ENCODE data around the gene TNFRSF19. TPM values are rescaled to one million over a fixed set of nuclear protein-coding genes. Genes with fewer than 3 reads are reported as not detected.

The TNFRSF19 gene
- total and polyA plus RNA-seq, 2 of the 13 experiments (the other 11 are each of a cell fraction or from before 2014, with no cell fraction given) = 75.3 to 77.7 TPM

DNA sequence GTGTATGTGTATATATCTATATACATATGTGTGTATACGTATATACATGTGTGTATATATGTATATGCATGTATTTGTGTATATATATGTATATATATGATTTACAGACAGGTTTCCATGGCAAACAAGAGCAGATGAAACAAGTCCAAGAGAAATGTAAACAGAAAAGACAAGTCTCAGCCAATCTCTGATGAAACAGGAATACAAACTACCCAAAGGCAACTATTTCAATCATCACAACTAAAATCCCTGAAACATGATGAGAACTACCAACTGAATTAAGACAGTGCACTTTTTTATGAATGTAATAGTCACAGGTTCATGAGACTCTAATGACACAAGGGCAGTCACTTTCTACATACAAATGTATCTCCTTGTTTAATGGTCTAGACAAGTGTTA is 140.2 kb downstream of the TNFRSF19 start:
- Histone ChIP-seq H3K27ac (ENCODE audit: extremely low read length, insufficient read depth, low read length) (no peak overlapping the region), H3K36me3 (replicated peaks in 1 of 2; ENCODE audit: control insufficient read depth in 1 of 2, insufficient read depth in 2 of 2, low read length in 2 of 2) (no peaks in the 10 kb centered on the region), H3K9ac (ENCODE audit: insufficient read depth, low read depth, low read length) (no peak overlapping the region), H2AFZ (ENCODE audit: low read length) (no peak overlapping the region), H3K4me3 (replicated peaks in 1 of 3; ENCODE audit: insufficient read depth in 1 of 3, low read depth in 2 of 3, low read length in 3 of 3) (no peak overlapping the region), H3K27me3 (ENCODE audit: control insufficient read depth in 1 of 2, insufficient read depth in 2 of 2, low read length in 2 of 2) (no peaks in the 10 kb centered on the region), H3K4me2 (ENCODE audit: low read depth, low read length) (no peak overlapping the region), H3K9me3 (ENCODE audit: low read length) (no peaks in the 10 kb centered on the region), H3K4me1 (ENCODE audit: insufficient read depth, low read length) (peaks cover 11% of the 10 kb centered on the region), H4K20me1 (ENCODE audit: insufficient read depth, low read length) (no peaks in the 10 kb centered on the region), H3K79me2 (ENCODE audit: insufficient read depth, low read length) (no peaks in the 10 kb centered on the region)
- DNase-seq (ENCODE audit: low spot score) (no peak), ATAC-seq (no peak), FAIRE-seq (no peak)
- 52% methylated on average over 1 of the region's 1 CpG for WGBS (ENCODE audit: low lambda C conversion rate)
- in situ Hi-C loops (cut with HindIII; ENCODE audit: extremely low pct_ligation_motif_present, low pct_unique_long_range_greater_than_20kb) (no loop called here), intact Hi-C loops (cut with micrococcal nuclease; ENCODE audit: unreplicated experiment) (no loop called here)
- ChIA-PET CTCF (ENCODE audit: low intra/inter-chr PET ratio, low total read pairs) (no interaction called here), POLR2A (no interaction called here)
- BruUV-seq (replicated peaks) = no TSS peak
- TF ChIP-seq NAIF1 (CRISPR knock-in tag; IDR thresholded peaks at IDR 0.05; ENCODE audit: borderline replicate concordance) = no peak
- no peak for TF ChIP-seq ZNF614 (CRISPR knock-in tag; IDR thresholded peaks at IDR 0.05; ENCODE audit: borderline replicate concordance)
- no peak for TF ChIP-seq BCL6 (CRISPR knock-in tag; IDR thresholded peaks at IDR 0.05)
- TF ChIP-seq DNMT3B (CRISPR knock-in tag; conservative IDR thresholded peaks at IDR 0.05) = no peak
- no peak for TF ChIP-seq IRX3 (CRISPR knock-in tag; IDR thresholded peaks at IDR 0.05; ENCODE audit: borderline replicate concordance, low read depth)
- TF ChIP-seq ZFY (CRISPR knock-in tag; IDR thresholded peaks at IDR 0.05) = no peak
- no peak for TF ChIP-seq PAF1 (CRISPR knock-in tag; IDR thresholded peaks at IDR 0.05)
- TF ChIP-seq, protein P1, sequence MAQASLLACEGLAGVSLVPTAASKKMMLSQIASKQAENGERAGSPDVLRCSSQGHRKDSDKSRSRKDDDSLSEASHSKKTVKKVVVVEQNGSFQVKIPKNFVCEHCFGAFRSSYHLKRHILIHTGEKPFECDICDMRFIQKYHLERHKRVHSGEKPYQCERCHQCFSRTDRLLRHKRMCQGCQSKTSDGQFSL (CRISPR knock-in tag; IDR thresholded peaks at IDR 0.05) = no peak
- no peak for TF ChIP-seq SOX13 (IDR thresholded peaks at IDR 0.05)
- no peak for TF ChIP-seq SOX13 (CRISPR knock-in tag; conservative IDR thresholded peaks at IDR 0.05 in 1 of 2, IDR thresholded peaks at IDR 0.05 in 1 of 2)
- TF ChIP-seq MBD4 (IDR thresholded peaks at IDR 0.05; ENCODE audit: borderline replicate concordance, low read length) = no peak
- TF ChIP-seq ZKSCAN8 (CRISPR knock-in tag; IDR thresholded peaks at IDR 0.05; ENCODE audit: borderline replicate concordance) = no peak
- TF ChIP-seq ZNF331 (CRISPR knock-in tag; IDR thresholded peaks at IDR 0.05) = no peak
- TF ChIP-seq RCOR2 (CRISPR knock-in tag; IDR thresholded peaks at IDR 0.05) = no peak
